Thyroid gland (tissue), 4 donors: ENCODE measurements around the gene ABCA2. TPM values are rescaled to one million over a fixed set of nuclear protein-coding genes. Genes with fewer than 3 reads are reported as not detected.

Experiments
- DNase-seq, 2 donors: peaks; one replicate each; pipeline ENCODE4 v3.0.0-alpha.2; 2019
- H3K27ac ChIP-seq, 3 donors: fragments of 200-600 bp; sonication (generic); 1 replicate in 2 of 3; 2 replicates in 1 of 3; pipeline ENCODE4 v1.5.1; 2016 to 2019; ENCODE audit warnings: mild to moderate bottlenecking in 1 of 3, moderate library complexity in 1 of 3
- H3K27me3 ChIP-seq: fragments of 200-600 bp; sonication (generic); one replicate; pipeline ENCODE4 v1.5.1; 2019
- H3K36me3 ChIP-seq, 2 donors: fragments of 200-600 bp; sonication (generic); one replicate each; pipeline ENCODE4 v1.5.1; 2016 to 2019
- H3K4me1 ChIP-seq, 2 donors: fragments of 200-600 bp; sonication (generic); one replicate each; pipeline ENCODE4 v1.5.1; 2017 to 2019
- H3K4me3 ChIP-seq, 3 donors: fragments of 200-600 bp; sonication (generic); replicated peaks in 1 of 3; 1 replicate in 2 of 3; 2 replicates in 1 of 3; pipeline ENCODE4 v1.5.1; 2016; ENCODE audit warnings: mild to moderate bottlenecking in 1 of 3
- H3K9me3 ChIP-seq: fragments of 200-600 bp; sonication (generic); one replicate; pipeline ENCODE4 v1.5.1; 2017
- POLR2A ChIP-seq, 2 donors: fragments of 450-650 bp; IDR thresholded peaks; one replicate each; pipeline ENCODE4 v1.6.1; 2017; ENCODE audit warnings: antibody characterized with exemption in 2 of 2, mild to moderate bottlenecking in 2 of 2, moderate library complexity in 1 of 2
- WGBS, 2 donors: methylation state at CpG; one replicate each; pipeline ENCODE4 v1.1.5; 2017; 5-methylcytosine and 5-hydroxymethylcytosine counted together
- intact Hi-C: fragments of 100-400 bp; cut with DNase I; formaldehyde crosslinking; loops from one replicate; pipeline ENCODE4 v1.15.1; 2023
- total RNA-seq, 4 donors: library from RNA; depleted of rRNA; stranded (reverse); fragments of >200 nt; gene quantifications; one replicate each; pipeline ENCODE4 v1.2.3, GENCODE V29; 2016
- TF ChIP-seq, protein P1 (sequence below), 6 experiments: fragments of 200-600 bp in 3 of 6; fragments of 450-650 bp in 3 of 6; sonication (generic) in 3 of 6; IDR thresholded peaks; one replicate each; pipeline ENCODE4 v1.5.1; 2016 to 2019; ENCODE audit warnings: antibody characterized with exemption in 6 of 6, mild to moderate bottlenecking in 2 of 6, inconsistent platforms in 1 of 6, moderate library complexity in 1 of 6

ABCA2 gene
- total RNA-seq, 4 donors from 2014 or later = 36.8 to 59.7 (median 50.2) TPM

DNA sequence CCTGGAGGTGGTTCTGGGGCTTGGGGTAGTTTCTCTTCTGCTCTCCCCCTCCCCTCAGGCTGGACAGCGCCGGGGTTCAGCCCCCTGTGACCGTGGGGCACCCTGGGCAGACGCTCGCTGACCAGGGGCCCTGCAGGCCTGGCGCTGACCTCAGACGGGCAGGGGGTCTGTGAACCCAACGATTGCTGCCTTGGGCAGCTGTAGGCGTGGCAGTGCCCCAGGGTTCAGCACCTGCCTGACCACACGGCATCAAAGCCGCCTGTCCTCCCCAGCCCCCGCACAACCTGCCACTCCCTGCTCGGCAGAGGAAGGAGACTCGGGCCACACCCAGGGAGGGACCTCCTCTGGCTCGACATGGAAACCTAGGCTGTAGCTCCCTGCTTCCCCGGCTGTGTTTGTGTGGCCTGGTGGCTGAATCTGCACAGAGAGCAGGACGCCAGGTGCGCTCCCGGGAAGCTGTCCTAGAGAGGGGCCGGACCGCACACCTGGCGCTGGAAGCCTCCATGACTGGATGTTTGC, 63.8 kb downstream of the ABCA2 start:
- no peaks in the 10 kb centered on the region for H3K27me3 ChIP-seq
- intact Hi-C loops = no loop called here
- no peaks in the 10 kb centered on the region for H3K36me3 ChIP-seq
- peaks cover 4 to 28% of the 10 kb centered on the region in 2 donors for H3K4me1 ChIP-seq
- DNase-seq = no peak
- no peaks in the 10 kb centered on the region for H3K9me3 ChIP-seq
- H3K27ac ChIP-seq = no peak overlapping the region
- no peak for TF ChIP-seq POLR2A (IDR thresholded peaks at IDR 0.05)
- TF ChIP-seq, protein P1, sequence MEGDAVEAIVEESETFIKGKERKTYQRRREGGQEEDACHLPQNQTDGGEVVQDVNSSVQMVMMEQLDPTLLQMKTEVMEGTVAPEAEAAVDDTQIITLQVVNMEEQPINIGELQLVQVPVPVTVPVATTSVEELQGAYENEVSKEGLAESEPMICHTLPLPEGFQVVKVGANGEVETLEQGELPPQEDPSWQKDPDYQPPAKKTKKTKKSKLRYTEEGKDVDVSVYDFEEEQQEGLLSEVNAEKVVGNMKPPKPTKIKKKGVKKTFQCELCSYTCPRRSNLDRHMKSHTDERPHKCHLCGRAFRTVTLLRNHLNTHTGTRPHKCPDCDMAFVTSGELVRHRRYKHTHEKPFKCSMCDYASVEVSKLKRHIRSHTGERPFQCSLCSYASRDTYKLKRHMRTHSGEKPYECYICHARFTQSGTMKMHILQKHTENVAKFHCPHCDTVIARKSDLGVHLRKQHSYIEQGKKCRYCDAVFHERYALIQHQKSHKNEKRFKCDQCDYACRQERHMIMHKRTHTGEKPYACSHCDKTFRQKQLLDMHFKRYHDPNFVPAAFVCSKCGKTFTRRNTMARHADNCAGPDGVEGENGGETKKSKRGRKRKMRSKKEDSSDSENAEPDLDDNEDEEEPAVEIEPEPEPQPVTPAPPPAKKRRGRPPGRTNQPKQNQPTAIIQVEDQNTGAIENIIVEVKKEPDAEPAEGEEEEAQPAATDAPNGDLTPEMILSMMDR (IDR thresholded peaks at IDR 0.05) = no peak
- H3K4me3 ChIP-seq = no peak overlapping the region
- 69% methylated on average over 7 of the region's 22 CpGs; no CpG with 5 or more reads in 1 of the 2 donors for WGBS, 2 donors

DNA sequence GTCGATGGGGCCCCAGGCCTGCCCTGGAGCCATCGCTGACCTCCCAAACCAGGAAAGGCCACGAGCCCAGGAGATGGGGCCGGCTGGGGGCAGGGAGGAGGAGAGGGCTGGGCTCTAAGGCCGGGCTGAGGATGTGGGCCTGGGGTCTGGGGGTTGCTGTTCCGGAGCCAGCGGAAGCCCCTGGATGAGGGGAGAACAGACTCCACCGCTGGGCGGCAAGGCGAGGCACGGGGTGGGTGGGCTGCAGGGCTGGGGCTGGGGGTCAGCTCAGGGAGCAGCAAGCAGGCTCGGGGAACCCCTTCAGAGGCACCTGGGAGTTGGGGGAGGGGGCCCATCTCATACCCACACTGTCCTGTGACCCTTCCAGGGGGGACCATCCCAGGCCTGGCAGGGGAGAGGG, 64.3 kb downstream of the ABCA2 start:
- intact Hi-C loops = no loop called here
- TF ChIP-seq, protein P1 (IDR thresholded peaks at IDR 0.05) = no peak
- no peak for TF ChIP-seq POLR2A (IDR thresholded peaks at IDR 0.05)
- Histone ChIP-seq H3K4me1 (peaks cover 4 to 31% of the 10 kb centered on the region in 2 donors), H3K4me3 (no peak overlapping the region), H3K9me3 (no peaks in the 10 kb centered on the region), H3K36me3 (no peaks in the 10 kb centered on the region), H3K27me3 (no peaks in the 10 kb centered on the region), H3K27ac (no peak overlapping the region)
- no peak for DNase-seq
- WGBS, 2 donors = 83 to 86% methylated on average over 12 of the region's 12 CpGs

DNA sequence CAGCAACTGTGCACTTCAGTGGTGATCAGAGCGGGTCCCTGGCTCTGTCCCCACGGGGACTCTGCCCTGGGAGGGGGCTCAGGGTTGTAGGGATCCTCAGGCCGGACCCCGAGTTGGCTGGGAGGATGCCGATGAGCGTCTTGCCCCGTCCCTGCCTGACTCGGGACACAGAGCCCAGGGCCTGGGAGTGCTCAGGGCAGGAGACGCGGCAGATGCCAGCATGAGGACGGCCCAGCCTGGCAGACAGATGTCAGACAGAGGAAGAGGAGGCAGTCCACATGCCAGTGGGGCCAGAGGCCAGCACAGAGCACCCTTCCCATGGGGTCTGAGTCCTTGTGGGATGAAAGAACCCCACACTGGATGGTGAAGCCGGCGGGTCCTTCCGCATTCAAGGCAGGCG, 64.7 kb downstream of the ABCA2 start:
- DNase-seq = no peak
- Histone ChIP-seq H3K4me1 (peaks cover 4 to 31% of the 10 kb centered on the region in 2 donors), H3K27me3 (no peaks in the 10 kb centered on the region), H3K36me3 (no peaks in the 10 kb centered on the region), H3K27ac (no peak overlapping the region), H3K9me3 (no peaks in the 10 kb centered on the region), H3K4me3 (no peak overlapping the region)
- intact Hi-C loops = no loop called here
- no peak for TF ChIP-seq POLR2A (IDR thresholded peaks at IDR 0.05)
- TF ChIP-seq, protein P1 (IDR thresholded peaks at IDR 0.05) = no peak
- 86 to 87% methylated on average over 8 to 12 of the region's 15 CpGs for WGBS, 2 donors

DNA sequence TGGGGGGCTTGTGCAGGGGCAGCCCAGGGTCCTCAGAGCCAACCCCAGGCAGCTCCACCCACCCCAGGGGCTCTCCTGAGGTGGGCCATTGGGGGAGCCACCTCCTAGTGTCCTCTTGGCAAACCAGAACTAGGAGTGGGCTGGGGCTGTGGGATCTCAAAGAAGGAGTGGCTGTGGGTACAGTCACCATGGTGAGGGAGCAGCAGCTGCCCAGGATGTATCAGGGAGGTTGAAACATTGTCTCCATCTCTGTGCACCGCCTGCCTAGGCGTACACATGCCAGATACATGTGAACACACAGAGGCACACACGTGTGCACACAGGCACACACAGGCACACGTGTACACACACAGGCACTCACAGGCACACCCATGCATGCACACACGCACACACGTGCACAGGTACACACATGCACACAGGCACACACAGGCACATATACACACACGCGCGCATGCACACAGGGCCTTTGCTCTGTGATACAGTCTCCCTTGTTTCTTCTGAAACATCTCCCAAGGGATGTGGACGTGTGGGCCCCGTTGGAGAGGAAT, 65.3 kb downstream of the ABCA2 start:
- peaks cover 4 to 31% of the 10 kb centered on the region in 2 donors for H3K4me1 ChIP-seq
- WGBS, 2 donors = 74 to 89% methylated on average over 10 to 11 of the region's 11 CpGs
- H3K27ac ChIP-seq = no peak overlapping the region
- TF ChIP-seq POLR2A (IDR thresholded peaks at IDR 0.05) = no peak
- TF ChIP-seq, protein P1 (IDR thresholded peaks at IDR 0.05) = no peak
- no peak overlapping the region for H3K4me3 ChIP-seq
- DNase-seq = no peak
- intact Hi-C loops = no loop called here
- H3K36me3 ChIP-seq = no peaks in the 10 kb centered on the region
- no peaks in the 10 kb centered on the region for H3K27me3 ChIP-seq
- no peaks in the 10 kb centered on the region for H3K9me3 ChIP-seq

DNA sequence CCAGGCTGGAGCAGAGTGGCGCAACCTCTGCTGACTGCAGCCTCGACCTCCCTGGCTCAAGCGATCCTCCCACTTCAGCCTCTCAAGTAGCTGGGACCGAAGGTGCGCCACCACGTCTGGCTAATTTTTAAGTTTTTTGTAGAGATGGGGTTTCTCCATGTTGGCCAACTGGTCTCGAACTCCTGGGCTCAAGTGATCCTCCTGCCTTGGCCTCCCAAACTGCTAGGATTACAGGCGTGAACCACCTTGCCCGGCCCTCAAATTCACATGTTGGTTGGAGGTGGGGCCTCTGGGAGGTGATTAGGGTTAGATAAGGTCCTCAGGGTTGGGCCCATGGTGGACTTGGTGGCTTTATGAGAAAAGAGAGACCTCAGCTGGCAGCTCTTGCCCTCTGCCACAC, 65.9 kb downstream of the ABCA2 start:
- H3K36me3 ChIP-seq = no peaks in the 10 kb centered on the region
- TF ChIP-seq, protein P1 (IDR thresholded peaks at IDR 0.05) = no peak
- no peak for TF ChIP-seq POLR2A (IDR thresholded peaks at IDR 0.05)
- no peak overlapping the region for H3K27ac ChIP-seq
- DNase-seq = no peak
- 95 to 97% methylated on average over 9 of the region's 9 CpGs for WGBS, 2 donors
- peaks cover 4 to 31% of the 10 kb centered on the region in 2 donors for H3K4me1 ChIP-seq
- H3K9me3 ChIP-seq = no peaks in the 10 kb centered on the region
- H3K27me3 ChIP-seq = no peaks in the 10 kb centered on the region
- no peak overlapping the region for H3K4me3 ChIP-seq
- intact Hi-C loops = no loop called here
